Lower leg skin (tissue), 3 donors: ENCODE results near the gene KCTD16.

Experiments
- POLR2A ChIP-seq, 2 donors: fragments of 450-650 bp; IDR thresholded peaks; one replicate each; pipeline ENCODE4 v1.6.1; 2016 to 2017; ENCODE audit warnings: antibody characterized with exemption in 2 of 2, mild to moderate bottlenecking in 1 of 2, moderate library complexity in 1 of 2
- TF ChIP-seq, protein P1 (sequence below), 3 donors: fragments of 450-650 bp; IDR thresholded peaks; one replicate each; pipeline ENCODE4 v1.5.1; 2016; ENCODE audit warnings: antibody characterized with exemption in 3 of 3, mild to moderate bottlenecking in 3 of 3, moderate library complexity in 2 of 3

DNA sequence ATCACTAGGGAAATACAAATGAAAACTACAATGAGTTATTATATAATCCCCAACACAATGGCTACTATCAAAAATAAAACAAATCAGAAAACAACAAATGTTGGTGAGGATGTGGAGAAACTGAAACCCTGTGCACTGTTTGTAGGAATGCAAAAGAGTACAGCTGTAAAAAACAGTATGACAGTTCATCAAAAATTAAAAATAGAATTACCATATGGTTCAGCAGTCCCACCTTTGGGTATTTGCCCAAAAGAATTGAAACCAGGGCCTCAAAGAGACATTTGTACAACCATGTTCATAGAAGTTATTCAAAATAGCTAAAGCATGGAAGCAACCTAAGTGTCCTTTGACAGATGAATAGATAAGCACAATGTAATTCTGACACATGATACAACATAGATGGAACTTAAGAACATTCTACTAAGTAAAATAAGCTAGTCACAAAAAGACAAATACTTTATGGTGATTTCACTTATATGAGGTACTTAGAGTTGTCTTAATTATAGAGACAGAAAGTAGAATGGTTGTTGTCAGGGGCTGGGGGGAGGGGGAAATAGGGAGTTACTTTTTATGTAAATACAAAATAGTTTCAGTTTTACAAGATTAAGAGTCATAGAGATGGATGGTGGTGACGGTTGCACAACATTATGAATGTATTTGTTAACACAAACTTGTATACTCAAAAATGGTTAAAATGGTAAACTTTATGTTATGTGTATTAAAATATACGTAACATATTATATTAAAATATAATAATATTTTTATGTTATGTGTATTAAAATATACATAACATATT is 102.8 kb downstream of the KCTD16 start:
- TF ChIP-seq, protein P1, sequence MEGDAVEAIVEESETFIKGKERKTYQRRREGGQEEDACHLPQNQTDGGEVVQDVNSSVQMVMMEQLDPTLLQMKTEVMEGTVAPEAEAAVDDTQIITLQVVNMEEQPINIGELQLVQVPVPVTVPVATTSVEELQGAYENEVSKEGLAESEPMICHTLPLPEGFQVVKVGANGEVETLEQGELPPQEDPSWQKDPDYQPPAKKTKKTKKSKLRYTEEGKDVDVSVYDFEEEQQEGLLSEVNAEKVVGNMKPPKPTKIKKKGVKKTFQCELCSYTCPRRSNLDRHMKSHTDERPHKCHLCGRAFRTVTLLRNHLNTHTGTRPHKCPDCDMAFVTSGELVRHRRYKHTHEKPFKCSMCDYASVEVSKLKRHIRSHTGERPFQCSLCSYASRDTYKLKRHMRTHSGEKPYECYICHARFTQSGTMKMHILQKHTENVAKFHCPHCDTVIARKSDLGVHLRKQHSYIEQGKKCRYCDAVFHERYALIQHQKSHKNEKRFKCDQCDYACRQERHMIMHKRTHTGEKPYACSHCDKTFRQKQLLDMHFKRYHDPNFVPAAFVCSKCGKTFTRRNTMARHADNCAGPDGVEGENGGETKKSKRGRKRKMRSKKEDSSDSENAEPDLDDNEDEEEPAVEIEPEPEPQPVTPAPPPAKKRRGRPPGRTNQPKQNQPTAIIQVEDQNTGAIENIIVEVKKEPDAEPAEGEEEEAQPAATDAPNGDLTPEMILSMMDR (IDR thresholded peaks at IDR 0.05) = no peak
- TF ChIP-seq POLR2A (IDR thresholded peaks at IDR 0.05) = no peak
